ENCODE results near the gene LRP1. TPM values are rescaled to one million over a fixed set of nuclear protein-coding genes. Genes with fewer than 3 reads are reported as not detected.

The LRP1 gene
- total and polyA plus RNA-seq, 8 donors = 108 to 325 (median 138) TPM

DNA sequence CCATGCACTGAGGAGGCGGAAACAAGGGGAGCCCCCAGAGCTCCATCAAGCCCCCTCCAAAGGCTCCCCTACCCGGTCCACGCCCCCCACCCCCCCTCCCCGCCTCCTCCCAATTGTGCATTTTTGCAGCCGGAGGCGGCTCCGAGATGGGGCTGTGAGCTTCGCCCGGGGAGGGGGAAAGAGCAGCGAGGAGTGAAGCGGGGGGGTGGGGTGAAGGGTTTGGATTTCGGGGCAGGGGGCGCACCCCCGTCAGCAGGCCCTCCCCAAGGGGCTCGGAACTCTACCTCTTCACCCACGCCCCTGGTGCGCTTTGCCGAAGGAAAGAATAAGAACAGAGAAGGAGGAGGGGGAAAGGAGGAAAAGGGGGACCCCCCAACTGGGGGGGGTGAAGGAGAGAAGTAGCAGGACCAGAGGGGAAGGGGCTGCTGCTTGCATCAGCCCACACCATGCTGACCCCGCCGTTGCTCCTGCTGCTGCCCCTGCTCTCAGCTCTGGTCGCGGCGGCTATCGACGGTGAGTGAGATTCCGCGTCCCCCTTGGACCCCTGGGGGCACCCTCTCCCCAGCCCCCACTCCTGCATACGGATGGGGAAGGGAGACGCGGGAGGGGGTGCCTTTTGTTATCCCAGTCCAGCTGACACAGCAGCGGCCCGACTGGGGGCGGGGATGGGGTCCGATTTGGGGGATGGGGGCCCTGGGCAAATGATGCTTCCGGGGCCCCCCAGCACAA, 400 bp downstream of the LRP1 start:
- Histone ChIP-seq H3K36me3 (no peaks in the 10 kb centered on the region), H3K27me3 (peaks cover 0 to 62% of the 10 kb centered on the region in 2 donors)

DNA sequence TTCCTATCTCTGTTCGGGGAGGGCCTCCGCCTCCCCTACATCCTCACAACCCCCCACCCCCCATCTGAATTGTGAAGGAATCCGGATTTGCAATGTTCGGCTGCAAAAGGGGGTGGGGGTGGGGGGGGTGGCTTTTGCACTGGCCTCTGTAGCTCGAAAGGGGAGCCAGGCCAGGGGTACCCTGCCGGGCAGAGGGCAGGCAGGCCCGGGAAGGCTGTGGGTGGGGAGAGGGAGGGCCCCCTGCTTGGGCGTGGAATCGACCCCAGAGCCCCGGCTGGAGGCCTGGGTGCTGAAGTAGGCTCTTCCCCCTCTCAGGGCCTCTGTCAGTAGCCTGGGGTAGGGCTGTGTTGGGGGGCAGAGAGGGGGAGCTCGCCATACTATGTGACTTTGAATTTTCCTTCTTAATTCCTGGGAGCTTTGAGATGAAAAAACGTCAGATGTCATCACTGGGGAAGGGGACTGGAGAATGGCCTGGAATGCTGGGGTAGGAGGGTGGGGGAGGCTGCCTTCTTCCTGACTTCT, 1.1 kb downstream of the LRP1 start:
- TF ChIP-seq, protein P1, sequence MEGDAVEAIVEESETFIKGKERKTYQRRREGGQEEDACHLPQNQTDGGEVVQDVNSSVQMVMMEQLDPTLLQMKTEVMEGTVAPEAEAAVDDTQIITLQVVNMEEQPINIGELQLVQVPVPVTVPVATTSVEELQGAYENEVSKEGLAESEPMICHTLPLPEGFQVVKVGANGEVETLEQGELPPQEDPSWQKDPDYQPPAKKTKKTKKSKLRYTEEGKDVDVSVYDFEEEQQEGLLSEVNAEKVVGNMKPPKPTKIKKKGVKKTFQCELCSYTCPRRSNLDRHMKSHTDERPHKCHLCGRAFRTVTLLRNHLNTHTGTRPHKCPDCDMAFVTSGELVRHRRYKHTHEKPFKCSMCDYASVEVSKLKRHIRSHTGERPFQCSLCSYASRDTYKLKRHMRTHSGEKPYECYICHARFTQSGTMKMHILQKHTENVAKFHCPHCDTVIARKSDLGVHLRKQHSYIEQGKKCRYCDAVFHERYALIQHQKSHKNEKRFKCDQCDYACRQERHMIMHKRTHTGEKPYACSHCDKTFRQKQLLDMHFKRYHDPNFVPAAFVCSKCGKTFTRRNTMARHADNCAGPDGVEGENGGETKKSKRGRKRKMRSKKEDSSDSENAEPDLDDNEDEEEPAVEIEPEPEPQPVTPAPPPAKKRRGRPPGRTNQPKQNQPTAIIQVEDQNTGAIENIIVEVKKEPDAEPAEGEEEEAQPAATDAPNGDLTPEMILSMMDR (IDR thresholded peaks at IDR 0.05) = no peak
- H3K36me3 ChIP-seq = no peaks in the 10 kb centered on the region
- H3K27me3 ChIP-seq = peaks cover 0 to 62% of the 10 kb centered on the region in 2 donors
- no peaks in the 10 kb centered on the region for H3K9me3 ChIP-seq
- peak overlapping the region; percentile 86 to 88 for H3K27ac ChIP-seq
- H3K4me1 ChIP-seq = peaks cover 18 to 58% of the 10 kb centered on the region in 2 donors
- intact Hi-C loops (cut with DNase I) = loop anchor here in 1 of 2 donors (10.0 kb wide), 1 partner anchor 55 kb away; no protein-coding TSS in a partner anchor
- peak overlapping the region; percentile 72 to 74 for H3K4me3 ChIP-seq
- no peak for ATAC-seq
- DNase-seq = peak in 1 of 4 donors; percentile 81

More for the DNA sequence above, 400 bp downstream of the LRP1 start:
- ATAC-seq (no peak), DNase-seq (no peak)
- intact Hi-C loops (cut with DNase I) = loop anchor here in 1 of 2 donors (10.0 kb wide), 1 partner anchor 56 kb away; no protein-coding TSS in a partner anchor
- TF ChIP-seq, protein P1 (IDR thresholded peaks at IDR 0.05) = no peak
- Histone ChIP-seq H3K4me1 (peaks cover 18 to 52% of the 10 kb centered on the region in 2 donors), H3K27ac (peak overlapping the region; percentile 86 to 88), H3K4me3 (peak overlapping the region; percentile 72 to 74), H3K9me3 (no peaks in the 10 kb centered on the region)

DNA sequence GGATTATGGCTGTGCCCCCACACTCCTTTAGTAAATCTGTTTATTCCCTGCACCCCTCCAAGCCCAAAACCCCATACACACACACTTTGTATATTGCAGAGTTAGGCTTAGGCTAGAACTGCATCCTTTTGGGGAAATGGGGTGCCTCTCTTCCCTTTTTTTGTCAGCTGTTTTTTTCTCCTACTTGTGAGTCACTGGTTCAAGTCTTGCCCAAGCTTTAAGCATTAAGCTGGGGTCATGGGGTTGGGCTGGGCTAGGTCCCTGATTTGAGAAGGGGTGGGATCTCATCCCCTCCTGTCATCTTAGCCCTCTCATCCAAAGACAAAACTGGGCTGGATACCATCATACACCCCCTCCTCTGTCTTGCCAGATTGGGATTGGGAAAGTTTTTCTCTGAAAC, 1.6 kb downstream of the LRP1 start:
- Histone ChIP-seq H3K4me1 (peaks cover 18 to 63% of the 10 kb centered on the region in 2 donors), H3K27ac (peak overlapping the region; percentile 86 to 88), H3K36me3 (no peaks in the 10 kb centered on the region), H3K27me3 (peaks cover 0 to 61% of the 10 kb centered on the region in 2 donors), H3K4me3 (peak overlapping the region; percentile 72 to 74), H3K9me3 (no peaks in the 10 kb centered on the region)
- TF ChIP-seq, protein P1 (IDR thresholded peaks at IDR 0.05) = no peak
- no peak for ATAC-seq
- DNase-seq = no peak
- intact Hi-C loops (cut with DNase I) = loop anchor here in 1 of 2 donors (10.0 kb wide), 1 partner anchor 55 kb away; no protein-coding TSS in a partner anchor

DNA sequence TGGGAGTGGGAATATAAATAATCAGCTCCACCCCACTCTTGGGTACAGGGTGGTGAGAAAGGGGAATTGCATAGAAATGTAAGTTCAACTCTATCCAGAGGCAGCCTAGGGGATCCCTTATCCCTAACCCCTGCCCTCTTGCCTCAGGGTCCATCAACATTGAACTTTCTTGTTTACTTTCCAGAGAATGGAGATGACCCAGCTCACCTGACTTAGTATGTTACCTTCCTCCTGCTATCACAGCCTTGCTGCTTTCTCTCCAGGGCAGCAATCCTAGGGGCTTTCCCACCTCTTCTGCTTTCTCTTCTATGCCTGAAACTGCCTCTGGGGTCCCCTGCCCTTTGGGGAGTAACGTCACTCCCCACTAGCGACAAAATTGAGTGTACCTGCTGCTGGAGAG, 2.7 kb downstream of the LRP1 start:
- no peak for DNase-seq
- H3K27me3 ChIP-seq = peaks cover 0 to 52% of the 10 kb centered on the region in 2 donors
- intact Hi-C loops (cut with DNase I) = no loop called here
- H3K4me1 ChIP-seq = peaks cover 18 to 73% of the 10 kb centered on the region in 2 donors
- no peaks in the 10 kb centered on the region for H3K36me3 ChIP-seq
- peak overlapping the region in 1 of 2 donors; percentile 74 for H3K4me3 ChIP-seq
- peak overlapping the region in 1 of 2 donors; percentile 86 for H3K27ac ChIP-seq
- H3K9me3 ChIP-seq = no peaks in the 10 kb centered on the region
- TF ChIP-seq, protein P1 (IDR thresholded peaks at IDR 0.05) = no peak
- no peak for ATAC-seq

Measured in left lung (tissue), 10 donors.